GM19438 (cell line): ENCODE data around the gene GNAT2.

Experiments
- ATAC-seq: cut with Tn5 transposase; IDR thresholded peaks from one replicate; pipeline ENCODE4 v1.9.1; 2021; ENCODE audit warnings: low read depth; ENCODE audit not compliant: unreplicated experiment

Gene GNAT2

DNA sequence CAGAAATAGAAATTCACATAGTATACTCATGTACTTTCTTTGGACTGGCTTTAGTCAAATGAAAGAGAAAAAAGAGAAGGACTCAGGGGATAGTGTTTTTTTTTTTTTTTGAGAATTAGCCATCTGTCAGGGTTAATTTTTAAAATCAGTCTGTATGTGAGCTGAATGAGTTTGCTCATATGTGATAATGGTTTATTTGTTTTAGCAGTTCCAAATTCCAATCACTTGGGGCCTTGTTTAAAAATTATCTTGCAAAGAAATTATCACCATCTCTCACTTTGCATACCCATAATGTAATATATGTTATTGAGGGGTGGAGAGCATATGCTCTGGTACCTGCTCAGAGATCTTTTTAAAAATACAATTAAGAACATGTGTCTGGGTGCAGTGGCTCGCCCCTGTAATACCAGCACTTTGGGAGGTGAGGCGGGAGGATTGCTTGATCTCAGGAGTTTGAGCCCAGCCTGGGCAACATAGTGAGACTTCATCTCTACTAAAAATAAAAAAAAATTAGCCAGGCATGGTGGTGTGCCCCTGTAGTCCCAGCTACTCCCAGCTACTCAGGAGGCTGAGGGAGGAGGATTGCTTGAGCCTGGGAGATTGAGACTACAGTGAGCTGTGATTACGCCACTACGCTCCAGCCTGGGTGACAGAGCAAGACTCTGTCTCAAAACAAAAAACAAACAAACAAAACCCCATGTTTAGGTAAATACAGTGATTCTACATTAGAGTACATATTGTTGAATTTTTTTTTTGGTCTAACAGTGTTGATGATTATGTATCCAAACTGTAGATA lies 51.3 kb downstream of the GNAT2 start:
- ATAC-seq = no peak

DNA sequence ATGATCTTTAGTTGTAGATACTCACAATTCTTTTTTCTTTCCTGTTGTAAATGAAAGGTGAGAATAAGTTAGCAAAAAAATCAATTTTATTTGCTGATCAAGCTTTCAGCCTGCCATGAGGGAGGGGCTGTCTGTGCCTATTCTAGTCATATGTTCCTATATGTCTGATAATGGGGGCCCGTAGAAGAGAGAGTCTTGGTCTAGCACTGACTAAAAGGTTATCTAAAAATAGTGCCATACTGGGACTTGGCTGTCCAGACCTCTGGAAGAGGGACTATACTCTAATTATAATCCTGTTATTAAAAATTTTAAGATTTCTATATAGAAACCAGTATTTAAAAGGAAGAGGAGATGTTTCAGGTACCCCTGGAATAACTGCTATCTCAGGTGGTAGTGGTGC lies 52.4 kb downstream of the GNAT2 start:
- ATAC-seq = no peak

DNA sequence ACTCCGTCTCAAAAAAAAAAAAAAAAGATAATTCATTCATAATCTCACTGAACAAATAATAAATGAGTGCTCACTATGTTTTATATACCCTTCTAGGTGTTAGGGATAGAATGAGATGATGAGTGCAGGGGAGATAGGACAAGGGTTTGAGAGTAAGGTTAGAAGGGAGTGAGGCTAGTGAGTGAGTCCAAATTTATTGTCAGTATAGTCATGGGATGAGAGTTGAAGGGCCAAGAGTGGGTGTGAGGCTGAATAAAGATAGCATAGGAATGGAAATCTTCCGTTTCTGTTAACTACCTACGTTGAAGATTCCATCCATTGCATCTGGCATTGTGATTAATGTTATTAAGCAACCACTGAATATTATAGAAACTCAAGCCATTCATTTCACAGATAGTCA lies 54.2 kb downstream of the GNAT2 start:
- ATAC-seq = no peak

DNA sequence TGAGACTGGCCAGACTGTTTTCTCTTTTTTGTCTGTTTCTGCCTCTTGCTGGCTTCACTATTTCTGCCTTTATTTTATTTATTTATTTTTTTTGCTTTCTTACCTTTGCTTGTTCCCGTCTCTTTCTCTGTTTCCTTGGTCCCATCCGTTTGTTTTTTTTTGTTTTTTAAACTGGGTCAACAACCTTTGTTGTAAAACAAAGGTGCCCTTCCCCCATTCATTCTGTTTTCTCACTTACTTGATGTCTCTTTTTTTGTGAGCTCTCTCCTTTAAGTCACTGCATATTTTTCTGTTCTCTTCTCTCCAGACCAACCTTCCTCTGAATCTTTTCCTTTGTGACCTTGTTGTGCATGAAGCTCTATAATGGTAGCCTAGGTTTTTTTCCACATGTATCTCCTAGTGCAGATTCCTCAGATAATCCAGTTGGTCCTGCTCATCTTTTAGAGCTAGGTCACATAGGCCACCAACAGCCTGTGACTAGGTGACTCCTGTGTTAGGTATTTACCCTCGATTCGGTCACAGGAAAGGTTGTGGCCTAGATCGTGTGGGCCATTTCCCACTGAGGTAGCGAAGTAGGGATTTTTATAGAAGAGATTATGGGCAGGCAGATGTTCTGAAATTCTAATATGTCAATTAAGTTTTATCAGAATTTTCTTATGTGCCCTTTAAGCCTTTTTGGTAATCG lies 55.1 kb downstream of the GNAT2 start:
- no peak for ATAC-seq

DNA sequence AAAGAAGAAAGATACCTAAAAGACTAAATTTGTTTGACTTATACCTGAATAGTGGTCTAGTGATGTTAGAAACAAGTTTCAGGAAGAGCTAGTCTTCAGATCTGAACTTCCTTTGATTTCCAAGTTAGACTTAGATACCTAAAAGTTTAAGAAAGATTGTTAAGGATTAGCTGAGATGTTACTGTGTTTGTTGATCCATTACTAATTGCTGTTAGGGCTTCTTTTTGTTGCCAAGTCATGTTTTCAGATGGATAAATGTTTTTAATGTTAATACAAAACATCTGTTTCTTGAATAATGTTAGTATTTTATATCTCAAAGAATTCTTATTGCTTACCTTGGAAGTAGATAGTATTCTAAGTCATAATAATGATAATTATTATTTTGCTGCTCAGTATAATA lies 59.4 kb downstream of the GNAT2 start:
- ATAC-seq = no peak

DNA sequence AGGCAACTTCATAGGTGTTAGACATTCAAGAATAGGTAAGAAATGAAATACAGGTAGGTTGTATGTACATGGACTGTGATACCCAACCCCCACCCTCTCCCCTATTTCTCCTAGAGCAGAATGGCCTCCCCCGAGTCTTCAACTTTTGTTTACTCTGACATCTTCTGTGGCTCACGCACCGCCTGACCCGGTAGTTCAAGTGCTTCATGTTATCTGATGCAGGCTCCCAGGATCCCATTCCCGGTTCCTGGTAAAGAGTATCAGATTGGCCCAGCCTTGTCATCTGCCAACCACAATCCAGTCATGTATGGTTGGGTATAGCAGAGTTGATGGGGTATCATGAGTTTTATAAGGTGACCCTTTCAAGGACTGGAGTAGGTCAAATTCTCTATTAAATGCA lies 61.9 kb downstream of the GNAT2 start:
- ATAC-seq = no peak

DNA sequence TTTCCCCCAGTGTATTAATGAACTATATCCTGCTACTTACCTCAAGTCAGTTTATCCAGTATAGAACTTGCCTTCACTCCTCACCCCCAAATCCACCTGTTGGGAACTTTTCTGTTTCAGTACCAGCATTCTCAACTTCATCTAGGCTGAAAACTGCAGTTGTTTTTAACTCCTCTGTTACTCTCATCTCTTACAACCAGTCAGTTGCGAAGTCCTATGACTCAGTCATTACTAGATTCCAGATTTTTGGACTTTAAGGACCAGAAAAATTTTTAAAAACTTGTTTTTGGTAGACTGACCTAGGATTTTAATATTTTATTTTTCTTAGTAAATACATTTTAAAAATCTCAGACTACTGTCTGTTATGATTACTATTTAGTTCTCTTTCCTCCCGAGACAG lies 62.9 kb downstream of the GNAT2 start:
- ATAC-seq = no peak
